ENCODE data around the gene AQP12A. TPM values are rescaled to one million over a fixed set of nuclear protein-coding genes. Genes with fewer than 3 reads are reported as not detected.

The AQP12A gene
- polyA plus RNA-seq, 4 donors: 0.60 to 1.6 TPM; not detected in 2

- DNase-seq (ENCODE audit: low read depth in 4 of 4, low spot score in 3 of 4): no peak
These were observed 43.1 kb downstream of the AQP12A start for GRCh38 chr2:240734756-240735155.

- no peak for DNase-seq (ENCODE audit: low read depth in 4 of 4, low spot score in 3 of 4)
These were observed 43.8 kb downstream of the AQP12A start for GRCh38 chr2:240735476-240735875.

GRCh38 chr2:240736281-240737250 is 44.9 kb downstream of the AQP12A start:
- DNase-seq (ENCODE audit: low read depth in 4 of 4, low spot score in 3 of 4): no peak

GRCh38 chr2:240737512-240737911 is 45.8 kb downstream of the AQP12A start:
- no peak for DNase-seq (ENCODE audit: low read depth in 4 of 4, low spot score in 3 of 4)

- no peak for DNase-seq (ENCODE audit: low read depth in 4 of 4, low spot score in 3 of 4)
These were observed 46.3 kb downstream of the AQP12A start for GRCh38 chr2:240737958-240738357.

GRCh38 chr2:240739797-240740196 is 48.1 kb downstream of the AQP12A start:
- no peak for DNase-seq (ENCODE audit: low read depth in 4 of 4, low spot score in 3 of 4)

- no peak for DNase-seq (ENCODE audit: low read depth in 4 of 4, low spot score in 3 of 4)
These were observed 49.4 kb downstream of the AQP12A start for GRCh38 chr2:240741091-240741490.

- no peak for DNase-seq (ENCODE audit: low read depth in 4 of 4, low spot score in 3 of 4)
These were observed 51.0 kb downstream of the AQP12A start for GRCh38 chr2:240742602-240743095.

GRCh38 chr2:240745456-240745855 is 53.8 kb downstream of the AQP12A start:
- DNase-seq (ENCODE audit: low read depth in 4 of 4, low spot score in 3 of 4): no peak

GRCh38 chr2:240745962-240746361 is 54.3 kb downstream of the AQP12A start:
- no peak for DNase-seq (ENCODE audit: low read depth in 4 of 4, low spot score in 3 of 4)

GRCh38 chr2:240746671-240747070 is 55.0 kb downstream of the AQP12A start:
- DNase-seq (ENCODE audit: low read depth in 4 of 4, low spot score in 3 of 4): no peak

DNA sequence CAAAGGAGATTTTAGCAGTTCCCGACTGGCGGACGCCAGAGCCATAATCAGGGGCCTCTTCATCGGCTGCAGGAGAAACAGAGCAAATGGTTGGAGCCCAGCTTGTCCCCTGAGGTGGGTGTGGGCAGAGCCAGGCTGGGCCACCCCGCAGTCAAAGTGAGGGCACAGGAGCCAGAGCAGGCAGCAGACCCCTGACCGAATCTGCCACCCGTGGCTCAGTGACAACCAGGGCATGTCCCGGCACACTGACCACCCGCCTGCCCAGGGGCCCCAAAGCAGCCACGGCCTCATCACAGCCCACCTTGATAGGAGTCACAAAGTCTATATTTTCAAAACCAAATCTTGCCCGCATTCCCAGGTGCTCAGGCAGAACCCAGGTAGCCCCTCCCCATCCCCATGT is 55.6 kb downstream of the AQP12A start:
- DNase-seq (ENCODE audit: low read depth in 4 of 4, low spot score in 3 of 4): no peak

Other genes with a start within 250 kb of the AQP12A start
- 10 to 100 TPM; 10.0 to 17.8 (median 11.1) TPM for gene ANKMY1, start 133.9 kb upstream of the AQP12A start, polyA plus RNA-seq (ENCODE audit: insufficient read length in 4 of 4)
- gene DUSP28, start 131.5 kb upstream of the AQP12A start, polyA plus RNA-seq (ENCODE audit: insufficient read length in 4 of 4): 1 to 10 TPM; 5.2 to 8.6 (median 6.9) TPM
- 10 to 100 TPM; 16.7 to 33.8 (median 25.1) TPM for gene RNPEPL1, start 123.4 kb upstream of the AQP12A start, polyA plus RNA-seq (ENCODE audit: insufficient read length in 4 of 4)
- gene CAPN10, start 105.1 kb upstream of the AQP12A start, polyA plus RNA-seq (ENCODE audit: insufficient read length in 4 of 4): 10 to 100 TPM; 20.5 to 41.1 (median 20.8) TPM
- gene GPR35, start 66.4 kb upstream of the AQP12A start, polyA plus RNA-seq (ENCODE audit: insufficient read length in 4 of 4): 1 to 10 TPM; 1.1 to 3.0 (median 1.4) TPM
- gene AQP12B, start 9.0 kb upstream of the AQP12A start, polyA plus RNA-seq (ENCODE audit: insufficient read length in 4 of 4): 1 to 10 TPM in 1 of 4 donors, under 1 TPM in 3; 0.17 to 2.5 (median 0.26) TPM
- 10 to 100 TPM in 2 of 4 donors, 1 to 10 TPM in 2; 7.4 to 11.6 (median 10.6) TPM for gene KIF1A, start 128.4 kb downstream of the AQP12A start, polyA plus RNA-seq (ENCODE audit: insufficient read length in 4 of 4)
- gene AGXT, start 177.0 kb downstream of the AQP12A start, polyA plus RNA-seq (ENCODE audit: insufficient read length in 4 of 4): 1 to 10 TPM in 1 of 4 donors, under 1 TPM in 2, not detected in 1; 0.06 to 1.8 (median 0.15) TPM
- gene MAB21L4, start 204.3 kb downstream of the AQP12A start, polyA plus RNA-seq (ENCODE audit: insufficient read length in 4 of 4): 1 to 10 TPM in 3 of 4 donors, under 1 TPM in 1; 0.18 to 2.5 (median 1.6) TPM
- under 1 TPM; 0.03 to 0.09 (median 0.05) TPM for gene CROCC2, start 214.5 kb downstream of the AQP12A start, polyA plus RNA-seq (ENCODE audit: insufficient read length in 4 of 4)